GM12801 (cell line): ENCODE results near the gene CPNE5.

Experiments
- TF ChIP-seq, protein P1 (sequence below): IDR thresholded peaks from one replicate; pipeline ENCODE4 v1.5.1; 2011; ENCODE audit warnings: control low read depth; ENCODE audit not compliant: insufficient read length; ENCODE audit errors: extremely low read depth

The CPNE5 gene

DNA sequence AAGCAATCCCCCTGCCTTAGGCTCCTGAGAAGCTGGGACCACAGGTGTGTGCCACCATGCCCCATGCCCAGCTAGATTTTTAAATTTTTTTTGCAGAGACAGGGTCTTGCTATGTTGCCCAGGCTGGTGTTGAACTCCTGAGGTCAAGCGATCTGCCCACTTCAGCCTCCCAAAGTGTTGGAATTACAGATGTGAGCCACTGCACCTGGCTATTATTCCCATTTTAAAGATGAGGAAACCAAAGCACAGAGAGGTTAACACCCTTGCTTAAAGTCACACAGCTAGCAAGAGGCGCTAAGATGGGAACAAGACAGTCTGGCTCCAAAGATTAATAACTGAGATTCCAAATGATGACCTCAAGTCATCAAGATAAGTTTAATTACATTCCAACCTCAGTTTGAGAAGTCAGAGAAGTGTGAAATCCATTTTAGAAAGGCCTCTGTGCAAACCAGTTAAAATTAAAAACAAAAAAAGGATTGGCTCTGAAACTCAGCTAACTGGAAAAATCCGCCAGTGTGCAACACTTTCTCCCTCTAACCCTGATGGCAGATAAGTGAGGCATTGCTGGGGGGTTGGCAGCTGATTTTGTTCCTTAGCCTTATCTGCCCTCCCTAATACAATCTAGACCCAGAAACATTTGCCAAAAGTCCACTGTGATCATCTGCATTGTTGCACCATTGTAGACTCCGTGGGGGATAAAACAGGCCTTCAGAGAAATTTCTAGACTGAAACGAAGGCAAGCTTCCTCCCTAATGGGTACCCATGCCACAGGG is 55.5 kb downstream of the CPNE5 start:
- TF ChIP-seq, protein P1, sequence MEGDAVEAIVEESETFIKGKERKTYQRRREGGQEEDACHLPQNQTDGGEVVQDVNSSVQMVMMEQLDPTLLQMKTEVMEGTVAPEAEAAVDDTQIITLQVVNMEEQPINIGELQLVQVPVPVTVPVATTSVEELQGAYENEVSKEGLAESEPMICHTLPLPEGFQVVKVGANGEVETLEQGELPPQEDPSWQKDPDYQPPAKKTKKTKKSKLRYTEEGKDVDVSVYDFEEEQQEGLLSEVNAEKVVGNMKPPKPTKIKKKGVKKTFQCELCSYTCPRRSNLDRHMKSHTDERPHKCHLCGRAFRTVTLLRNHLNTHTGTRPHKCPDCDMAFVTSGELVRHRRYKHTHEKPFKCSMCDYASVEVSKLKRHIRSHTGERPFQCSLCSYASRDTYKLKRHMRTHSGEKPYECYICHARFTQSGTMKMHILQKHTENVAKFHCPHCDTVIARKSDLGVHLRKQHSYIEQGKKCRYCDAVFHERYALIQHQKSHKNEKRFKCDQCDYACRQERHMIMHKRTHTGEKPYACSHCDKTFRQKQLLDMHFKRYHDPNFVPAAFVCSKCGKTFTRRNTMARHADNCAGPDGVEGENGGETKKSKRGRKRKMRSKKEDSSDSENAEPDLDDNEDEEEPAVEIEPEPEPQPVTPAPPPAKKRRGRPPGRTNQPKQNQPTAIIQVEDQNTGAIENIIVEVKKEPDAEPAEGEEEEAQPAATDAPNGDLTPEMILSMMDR, result no peak

DNA sequence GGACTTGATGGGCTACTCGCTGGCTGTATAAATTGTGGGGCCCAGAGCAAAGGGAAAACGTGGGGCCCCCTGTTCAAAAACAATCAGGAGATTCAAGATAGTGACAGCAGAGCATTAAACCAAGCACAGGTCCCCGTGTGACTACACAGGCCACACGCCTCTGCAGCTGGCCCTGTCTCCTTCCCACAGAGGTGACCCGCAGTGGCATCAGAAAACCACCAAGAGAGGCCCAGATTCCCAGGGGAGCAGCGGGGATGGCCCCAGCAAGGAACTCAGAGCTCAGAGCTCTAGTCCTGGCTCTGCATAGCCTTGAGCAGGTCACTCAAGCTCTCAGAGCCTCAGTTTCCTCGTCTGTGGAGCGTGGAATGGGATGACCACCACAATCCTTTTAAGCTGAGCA is 57.6 kb downstream of the CPNE5 start:
- TF ChIP-seq, protein P1, result no peak

DNA sequence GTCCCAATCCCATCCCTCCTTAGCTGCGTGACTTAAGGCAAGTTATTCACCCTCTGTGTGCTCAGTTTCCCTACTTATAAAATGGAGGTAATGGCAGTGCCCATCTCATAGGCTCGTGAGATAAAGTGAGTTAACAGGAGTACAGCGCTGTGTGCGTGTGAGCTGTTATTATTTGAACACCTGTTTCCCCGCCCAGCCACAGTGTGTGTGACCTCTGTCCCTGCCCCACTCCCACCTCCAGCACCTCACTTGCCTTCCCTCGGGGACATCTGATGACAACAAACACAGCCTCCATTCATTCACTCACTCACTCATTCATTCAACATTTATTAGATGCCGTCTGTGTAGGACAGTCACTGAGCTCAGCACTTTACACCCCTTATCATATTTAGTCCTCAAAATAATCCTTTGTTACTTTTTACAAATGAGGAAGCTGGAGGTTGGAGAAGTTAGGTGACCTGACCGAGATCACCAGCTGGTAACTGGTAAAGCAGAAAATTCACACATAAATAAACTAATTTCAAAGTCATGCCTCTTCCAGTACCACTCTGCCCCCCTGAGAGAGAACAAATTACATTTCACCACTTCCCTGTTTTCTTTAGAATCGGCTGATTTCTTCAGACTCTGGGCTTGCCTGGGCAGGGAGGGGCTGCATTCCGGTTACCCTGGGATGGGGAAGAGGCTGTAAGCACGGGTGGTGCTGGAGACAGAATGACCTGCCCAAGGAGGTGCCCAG is 58.6 kb downstream of the CPNE5 start:
- TF ChIP-seq, protein P1, result no peak

DNA sequence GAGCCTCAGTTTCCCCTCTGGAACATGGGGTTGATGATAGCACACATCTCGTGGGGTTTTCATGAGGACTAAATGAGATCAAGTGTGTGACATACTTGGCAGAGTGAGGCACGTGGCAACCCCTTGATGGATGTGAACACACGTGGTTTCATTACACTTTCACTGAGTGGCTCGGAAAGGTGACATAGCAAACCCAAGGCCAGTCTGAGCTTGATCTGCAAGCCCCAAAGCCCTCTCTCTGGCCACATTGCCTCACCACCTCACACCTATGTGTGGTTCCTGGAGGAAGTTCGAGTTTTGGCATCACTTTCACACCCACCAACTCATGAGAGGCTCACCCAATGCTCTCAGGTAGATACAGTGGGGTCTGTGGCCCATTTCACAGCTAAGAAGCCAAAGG is 60.0 kb downstream of the CPNE5 start:
- TF ChIP-seq, protein P1, result no peak

DNA sequence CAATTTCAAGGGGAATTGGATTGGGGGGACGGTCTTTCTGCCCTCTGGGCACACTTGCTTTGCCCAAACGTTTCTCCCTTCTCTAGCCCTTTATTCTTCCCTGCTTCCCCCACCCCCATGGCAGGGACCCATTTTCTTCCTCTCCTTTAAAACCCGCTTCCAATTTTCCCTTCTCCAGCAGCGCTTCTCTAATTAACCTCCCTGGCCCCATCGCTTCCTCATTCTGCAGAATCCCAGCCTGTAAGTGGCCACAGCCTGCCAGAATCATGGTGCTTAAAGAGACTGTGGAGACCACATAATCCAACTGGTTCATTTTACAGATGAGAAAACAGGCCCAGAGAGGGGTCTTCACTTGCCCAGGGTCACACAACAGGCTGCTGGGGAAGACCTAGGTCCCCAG is 61.4 kb downstream of the CPNE5 start:
- TF ChIP-seq, protein P1, result no peak

DNA sequence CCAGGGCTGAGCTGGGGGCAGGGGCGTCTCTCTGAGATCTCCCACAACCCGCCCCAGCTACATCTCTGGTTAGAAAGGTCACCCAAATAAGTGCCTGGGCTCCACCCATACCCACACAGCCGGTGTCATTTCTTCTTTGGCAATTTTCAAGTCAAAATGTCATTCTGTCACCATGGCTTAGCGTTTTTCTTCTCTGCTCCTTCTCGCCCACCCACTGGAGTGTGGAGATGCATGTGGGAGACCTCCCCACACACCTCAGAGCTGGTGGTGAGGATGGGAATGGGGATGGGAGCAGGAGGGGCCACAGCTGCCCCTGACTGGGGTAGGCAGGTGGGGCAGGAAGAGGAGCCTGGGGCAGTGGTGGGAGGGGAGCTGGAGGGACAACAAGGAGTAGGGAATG is 63.1 kb downstream of the CPNE5 start:
- TF ChIP-seq, protein P1, result no peak

DNA sequence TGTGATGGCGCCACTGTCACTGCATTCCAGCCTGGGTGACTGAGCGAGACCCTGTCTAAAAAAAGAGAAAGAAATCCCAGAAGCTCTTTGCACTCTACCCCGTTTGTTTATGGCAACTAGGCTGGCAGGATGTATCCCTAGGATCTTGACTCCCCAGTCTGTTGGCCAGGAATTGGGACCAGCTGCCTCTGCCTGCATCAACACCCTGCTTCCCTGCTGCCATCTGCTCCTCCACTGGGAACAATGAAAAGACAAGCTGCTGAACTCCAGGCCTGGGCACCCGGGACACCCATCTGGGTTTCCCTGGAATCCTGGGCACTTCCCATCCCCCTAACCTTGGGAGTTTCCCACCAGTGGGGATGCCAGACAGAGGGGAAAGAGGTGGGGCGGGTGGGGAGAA is 64.9 kb downstream of the CPNE5 start:
- TF ChIP-seq, protein P1, result no peak
